Measurements from ENCODE around the gene NKX6-2. TPM values are rescaled to one million over a fixed set of nuclear protein-coding genes. Genes with fewer than 3 reads are reported as not detected.

Gene NKX6-2
- total and polyA plus RNA-seq, 10 of the 15 experiments (the other 5 are each of a cell fraction or from before 2014, with no cell fraction given) = 0.45 to 1.8 TPM; not detected in 8

DNA sequence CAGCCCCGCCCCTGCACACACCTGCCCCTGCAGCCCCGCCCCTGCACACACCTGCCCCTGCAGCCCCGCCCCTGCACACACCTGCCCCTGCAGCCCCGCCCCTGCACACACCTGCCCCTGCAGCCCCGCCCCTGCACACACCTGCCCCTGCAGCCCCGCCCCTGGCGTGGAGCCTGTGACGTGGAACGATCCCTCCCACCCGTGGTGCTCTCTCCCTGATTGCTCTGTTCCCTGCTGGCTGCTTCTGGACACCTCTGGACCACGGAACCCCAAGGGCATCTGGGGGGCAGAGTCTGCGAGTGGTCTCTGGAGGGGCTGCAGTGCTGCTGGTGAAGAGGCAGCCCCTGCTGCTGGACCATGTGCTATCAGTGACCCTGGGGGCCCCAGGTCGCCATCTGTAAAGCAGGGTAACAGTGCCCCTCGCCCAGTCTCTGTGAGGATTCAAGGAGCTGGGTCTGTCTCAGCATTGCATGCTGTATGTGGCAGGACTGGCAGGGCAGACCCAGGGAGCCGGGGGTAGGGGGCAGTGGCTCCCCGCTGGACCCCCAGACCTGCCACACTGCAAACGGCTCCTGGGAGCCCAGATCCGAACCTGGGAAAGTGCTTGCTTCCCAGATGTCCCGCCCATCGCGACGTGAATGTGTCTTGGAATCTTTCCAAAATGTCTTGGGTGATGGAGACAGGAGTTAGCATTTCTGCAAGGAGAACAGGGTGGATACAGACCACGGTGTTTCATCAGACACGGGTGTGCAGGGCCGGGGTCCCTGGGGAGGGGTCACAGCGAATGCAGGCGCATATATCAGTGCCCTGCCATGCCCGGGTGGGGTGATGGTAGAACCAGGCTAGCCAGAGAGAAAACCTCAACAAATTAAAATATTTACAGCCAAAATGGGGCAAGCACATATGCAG is 27.9 kb upstream of the NKX6-2 start:
- H4K20me1 ChIP-seq (ENCODE audit: control insufficient read depth, insufficient read depth) = no peaks in the 10 kb centered on the region
- no peak overlapping the region for H2AFZ ChIP-seq (ENCODE audit: control insufficient read depth, low read depth, low read length)
- H3K4me2 ChIP-seq (ENCODE audit: control insufficient read depth, insufficient read depth) = no peak overlapping the region
- in situ Hi-C loops (cut with MboI) (no loop called here), intact Hi-C loops (cut with micrococcal nuclease; ENCODE audit: unreplicated experiment) (no loop called here)
- 33% methylated on average over 18 of the region's 28 CpGs for WGBS (ENCODE audit: insufficient coverage, insufficient replicate concordance, low lambda C conversion rate, missing lambda C conversion rate)
- ATAC-seq (no peak), FAIRE-seq (no peak), DNase-seq (ENCODE audit: low read depth, low spot score) (no peak)
- ChIA-PET SMC1A (ENCODE audit: uncharacterized antibody, unreplicated experiment) (no interaction called here), POLR2A (no interaction called here), RAD21 (ENCODE audit: unreplicated experiment) (no interaction called here), CTCF (no interaction called here)
- no peaks in the 10 kb centered on the region for H3K79me2 ChIP-seq (ENCODE audit: control insufficient read depth, insufficient read depth, low read length)
- no peaks in the 10 kb centered on the region for H3K36me3 ChIP-seq (ENCODE audit: control insufficient read depth in 2 of 2, insufficient read depth in 2 of 2, low read length in 1 of 2)
- H3K9me3 ChIP-seq (replicated peaks; ENCODE audit: control insufficient read depth, insufficient read depth, low read length) = no peaks in the 10 kb centered on the region; the same call in 2 of the 3 replicates
- H3K9ac ChIP-seq (ENCODE audit: control insufficient read depth, insufficient read depth, low read length) = no peak overlapping the region
- no peaks in the 10 kb centered on the region for H3K27me3 ChIP-seq (replicated peaks in 1 of 2; ENCODE audit: control insufficient read depth in 2 of 2, insufficient read depth in 2 of 2, low read length in 1 of 2)
- H3K4me1 ChIP-seq (ENCODE audit: control insufficient read depth, insufficient read depth, low read length) = no peaks in the 10 kb centered on the region
- H3K4me3 ChIP-seq = no peak overlapping the region
- no TSS peak for BruUV-seq (replicated peaks)
- no peak overlapping the region for H3K27ac ChIP-seq (ENCODE audit: control insufficient read depth, insufficient read depth)
- no peak for TF ChIP-seq CBX5 (IDR thresholded peaks at IDR 0.05; ENCODE audit: low read depth)
- TF ChIP-seq, protein P1, sequence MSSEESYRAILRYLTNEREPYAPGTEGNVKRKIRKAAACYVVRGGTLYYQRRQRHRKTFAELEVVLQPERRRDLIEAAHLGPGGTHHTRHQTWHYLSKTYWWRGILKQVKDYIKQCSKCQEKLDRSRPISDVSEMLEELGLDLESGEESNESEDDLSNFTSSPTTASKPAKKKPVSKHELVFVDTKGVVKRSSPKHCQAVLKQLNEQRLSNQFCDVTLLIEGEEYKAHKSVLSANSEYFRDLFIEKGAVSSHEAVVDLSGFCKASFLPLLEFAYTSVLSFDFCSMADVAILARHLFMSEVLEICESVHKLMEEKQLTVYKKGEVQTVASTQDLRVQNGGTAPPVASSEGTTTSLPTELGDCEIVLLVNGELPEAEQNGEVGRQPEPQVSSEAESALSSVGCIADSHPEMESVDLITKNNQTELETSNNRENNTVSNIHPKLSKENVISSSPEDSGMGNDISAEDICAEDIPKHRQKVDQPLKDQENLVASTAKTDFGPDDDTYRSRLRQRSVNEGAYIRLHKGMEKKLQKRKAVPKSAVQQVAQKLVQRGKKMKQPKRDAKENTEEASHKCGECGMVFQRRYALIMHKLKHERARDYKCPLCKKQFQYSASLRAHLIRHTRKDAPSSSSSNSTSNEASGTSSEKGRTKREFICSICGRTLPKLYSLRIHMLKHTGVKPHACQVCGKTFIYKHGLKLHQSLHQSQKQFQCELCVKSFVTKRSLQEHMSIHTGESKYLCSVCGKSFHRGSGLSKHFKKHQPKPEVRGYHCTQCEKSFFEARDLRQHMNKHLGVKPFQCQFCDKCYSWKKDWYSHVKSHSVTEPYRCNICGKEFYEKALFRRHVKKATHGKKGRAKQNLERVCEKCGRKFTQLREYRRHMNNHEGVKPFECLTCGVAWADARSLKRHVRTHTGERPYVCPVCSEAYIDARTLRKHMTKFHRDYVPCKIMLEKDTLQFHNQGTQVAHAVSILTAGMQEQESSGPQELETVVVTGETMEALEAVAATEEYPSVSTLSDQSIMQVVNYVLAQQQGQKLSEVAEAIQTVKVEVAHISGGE (CRISPR knock-in tag; IDR thresholded peaks at IDR 0.05) = no peak
- no peak for TF ChIP-seq GATAD2B (conservative IDR thresholded peaks at IDR 0.05; ENCODE audit: low read depth)
- no peak for TF ChIP-seq RCOR1 (conservative IDR thresholded peaks at IDR 0.05; ENCODE audit: low read depth, low read length)
- no peak for TF ChIP-seq IKZF2 (IDR thresholded peaks at IDR 0.05)
- no peak for TF ChIP-seq HDGF (IDR thresholded peaks at IDR 0.05)
- TF ChIP-seq DPF2 (IDR thresholded peaks at IDR 0.05) = no peak
- TF ChIP-seq, protein P2, sequence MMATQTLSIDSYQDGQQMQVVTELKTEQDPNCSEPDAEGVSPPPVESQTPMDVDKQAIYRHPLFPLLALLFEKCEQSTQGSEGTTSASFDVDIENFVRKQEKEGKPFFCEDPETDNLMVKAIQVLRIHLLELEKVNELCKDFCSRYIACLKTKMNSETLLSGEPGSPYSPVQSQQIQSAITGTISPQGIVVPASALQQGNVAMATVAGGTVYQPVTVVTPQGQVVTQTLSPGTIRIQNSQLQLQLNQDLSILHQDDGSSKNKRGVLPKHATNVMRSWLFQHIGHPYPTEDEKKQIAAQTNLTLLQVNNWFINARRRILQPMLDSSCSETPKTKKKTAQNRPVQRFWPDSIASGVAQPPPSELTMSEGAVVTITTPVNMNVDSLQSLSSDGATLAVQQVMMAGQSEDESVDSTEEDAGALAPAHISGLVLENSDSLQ (IDR thresholded peaks at IDR 0.05) = no peak
- no peak for TF ChIP-seq NFYA (IDR thresholded peaks at IDR 0.05; ENCODE audit: borderline replicate concordance, low read depth, low read length)
- TF ChIP-seq MTA2 (IDR thresholded peaks at IDR 0.05; ENCODE audit: low read depth) = no peak
- TF ChIP-seq RB1 (IDR thresholded peaks at IDR 0.05; ENCODE audit: borderline replicate concordance) = no peak
- no peak for TF ChIP-seq CBX3 (IDR thresholded peaks at IDR 0.05; ENCODE audit: borderline replicate concordance, low read depth)
- TF ChIP-seq MYC (IDR thresholded peaks at IDR 0.05; ENCODE audit: insufficient read depth, insufficient read length, insufficient replicate concordance, low read length, severe bottlenecking) = no peak
- no peak for TF ChIP-seq STAT3 (IDR thresholded peaks at IDR 0.05; ENCODE audit: low read depth, low read length)
- TF ChIP-seq TCF12 (IDR thresholded peaks at IDR 0.05; ENCODE audit: low read depth, low read length) = no peak
- TF ChIP-seq, protein P3, sequence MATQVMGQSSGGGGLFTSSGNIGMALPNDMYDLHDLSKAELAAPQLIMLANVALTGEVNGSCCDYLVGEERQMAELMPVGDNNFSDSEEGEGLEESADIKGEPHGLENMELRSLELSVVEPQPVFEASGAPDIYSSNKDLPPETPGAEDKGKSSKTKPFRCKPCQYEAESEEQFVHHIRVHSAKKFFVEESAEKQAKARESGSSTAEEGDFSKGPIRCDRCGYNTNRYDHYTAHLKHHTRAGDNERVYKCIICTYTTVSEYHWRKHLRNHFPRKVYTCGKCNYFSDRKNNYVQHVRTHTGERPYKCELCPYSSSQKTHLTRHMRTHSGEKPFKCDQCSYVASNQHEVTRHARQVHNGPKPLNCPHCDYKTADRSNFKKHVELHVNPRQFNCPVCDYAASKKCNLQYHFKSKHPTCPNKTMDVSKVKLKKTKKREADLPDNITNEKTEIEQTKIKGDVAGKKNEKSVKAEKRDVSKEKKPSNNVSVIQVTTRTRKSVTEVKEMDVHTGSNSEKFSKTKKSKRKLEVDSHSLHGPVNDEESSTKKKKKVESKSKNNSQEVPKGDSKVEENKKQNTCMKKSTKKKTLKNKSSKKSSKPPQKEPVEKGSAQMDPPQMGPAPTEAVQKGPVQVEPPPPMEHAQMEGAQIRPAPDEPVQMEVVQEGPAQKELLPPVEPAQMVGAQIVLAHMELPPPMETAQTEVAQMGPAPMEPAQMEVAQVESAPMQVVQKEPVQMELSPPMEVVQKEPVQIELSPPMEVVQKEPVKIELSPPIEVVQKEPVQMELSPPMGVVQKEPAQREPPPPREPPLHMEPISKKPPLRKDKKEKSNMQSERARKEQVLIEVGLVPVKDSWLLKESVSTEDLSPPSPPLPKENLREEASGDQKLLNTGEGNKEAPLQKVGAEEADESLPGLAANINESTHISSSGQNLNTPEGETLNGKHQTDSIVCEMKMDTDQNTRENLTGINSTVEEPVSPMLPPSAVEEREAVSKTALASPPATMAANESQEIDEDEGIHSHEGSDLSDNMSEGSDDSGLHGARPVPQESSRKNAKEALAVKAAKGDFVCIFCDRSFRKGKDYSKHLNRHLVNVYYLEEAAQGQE (IDR thresholded peaks at IDR 0.05; ENCODE audit: low read depth, low read length) = no peak
- no peak for TF ChIP-seq CHD2 (IDR thresholded peaks at IDR 0.05; ENCODE audit: borderline replicate concordance, low read depth, low read length)

Measured in GM12878 (cell line).